ENCODE measurements around the gene SH3TC2.

SH3TC2 gene

GRCh38 chr5:149062371-149063016 is 368 bp downstream of the SH3TC2 start:
- FAIRE-seq, result no peak
- DNase-seq (ENCODE audit: extremely low spot score, insufficient read length, low read depth), result no peak

- FAIRE-seq, result no peak
- no peak for DNase-seq (ENCODE audit: extremely low spot score, insufficient read length, low read depth)
These were observed 1.5 kb downstream of the SH3TC2 start for GRCh38 chr5:149061341-149061740.

- no peak for DNase-seq (ENCODE audit: extremely low spot score, insufficient read length, low read depth)
- FAIRE-seq, result no peak
These were observed 2.5 kb downstream of the SH3TC2 start for GRCh38 chr5:149060325-149060724.

- FAIRE-seq (peak; percentile 5), DNase-seq (ENCODE audit: extremely low spot score, insufficient read length, low read depth) (no peak)
These were observed 6.2 kb downstream of the SH3TC2 start for GRCh38 chr5:149056616-149057165.

- FAIRE-seq, result no peak
- no peak for DNase-seq (ENCODE audit: extremely low spot score, insufficient read length, low read depth)
These were observed 8.4 kb downstream of the SH3TC2 start for GRCh38 chr5:149054416-149054815.

- FAIRE-seq (no peak), DNase-seq (ENCODE audit: extremely low spot score, insufficient read length, low read depth) (no peak)
These were observed 9.7 kb downstream of the SH3TC2 start for GRCh38 chr5:149053072-149053695.

GRCh38 chr5:149049371-149049781 is 13.5 kb downstream of the SH3TC2 start:
- DNase-seq (ENCODE audit: extremely low spot score, insufficient read length, low read depth) (no peak), FAIRE-seq (no peak)

- FAIRE-seq (no peak), DNase-seq (ENCODE audit: extremely low spot score, insufficient read length, low read depth) (no peak)
These were observed 14.1 kb downstream of the SH3TC2 start for GRCh38 chr5:149048811-149049210.

- no peak for FAIRE-seq
- no peak for DNase-seq (ENCODE audit: extremely low spot score, insufficient read length, low read depth)
These were observed 15.4 kb downstream of the SH3TC2 start for GRCh38 chr5:149047462-149047861.

GRCh38 chr5:149046196-149046829 is 16.5 kb downstream of the SH3TC2 start:
- DNase-seq (ENCODE audit: extremely low spot score, insufficient read length, low read depth), result no peak
- no peak for FAIRE-seq

GRCh38 chr5:149045089-149045460 is 17.8 kb downstream of the SH3TC2 start:
- FAIRE-seq (no peak), DNase-seq (ENCODE audit: extremely low spot score, insufficient read length, low read depth) (no peak)

GRCh38 chr5:149044453-149045088 is 18.3 kb downstream of the SH3TC2 start:
- FAIRE-seq (no peak), DNase-seq (ENCODE audit: extremely low spot score, insufficient read length, low read depth) (no peak)

- DNase-seq (ENCODE audit: extremely low spot score, insufficient read length, low read depth) (no peak), FAIRE-seq (no peak)
These were observed 19.2 kb downstream of the SH3TC2 start for GRCh38 chr5:149043641-149044040.

GRCh38 chr5:149042865-149043264 is 20.0 kb downstream of the SH3TC2 start:
- no peak for DNase-seq (ENCODE audit: extremely low spot score, insufficient read length, low read depth)
- no peak for FAIRE-seq

GRCh38 chr5:149041242-149041641 is 21.6 kb downstream of the SH3TC2 start:
- FAIRE-seq (no peak), DNase-seq (ENCODE audit: extremely low spot score, insufficient read length, low read depth) (no peak)

GRCh38 chr5:149040421-149040820 is 22.4 kb downstream of the SH3TC2 start:
- DNase-seq (ENCODE audit: extremely low spot score, insufficient read length, low read depth) (no peak), FAIRE-seq (no peak)

GRCh38 chr5:149039506-149039905 is 23.4 kb downstream of the SH3TC2 start:
- DNase-seq (ENCODE audit: extremely low spot score, insufficient read length, low read depth), result no peak
- FAIRE-seq, result no peak

- no peak for DNase-seq (ENCODE audit: extremely low spot score, insufficient read length, low read depth)
- no peak for FAIRE-seq
These were observed 24.4 kb downstream of the SH3TC2 start for GRCh38 chr5:149038336-149039080.

- FAIRE-seq, result no peak
- no peak for DNase-seq (ENCODE audit: extremely low spot score, insufficient read length, low read depth)
These were observed 25.0 kb downstream of the SH3TC2 start for GRCh38 chr5:149037817-149038216.

- DNase-seq (ENCODE audit: extremely low spot score, insufficient read length, low read depth), result no peak
- no peak for FAIRE-seq
These were observed 25.9 kb downstream of the SH3TC2 start for GRCh38 chr5:149036970-149037369.

All from GM18507 (cell line).